AG09309 (cell line): ENCODE data around the gene PLCB2.

Source experiments
- DNase-seq: peaks from one replicate; pipeline ENCODE4 v3.0.0-alpha.2; 2010; ENCODE audit warnings: low read depth
- H3K4me3 ChIP-seq: 2 replicates; pipeline ENCODE4 v1.5.1; 2011; ENCODE audit warnings: mild to moderate bottlenecking, low read depth, low read length, moderate library complexity; ENCODE audit not compliant: control insufficient read depth
- TF ChIP-seq, protein P1 (sequence below): IDR thresholded peaks from 2 replicates; pipeline ENCODE4 v1.5.1; 2011; ENCODE audit warnings: mild to moderate bottlenecking, low read depth, low read length, inconsistent platforms; ENCODE audit not compliant: insufficient read depth, control insufficient read depth; ENCODE audit errors: missing control alignments

PLCB2 gene

DNA sequence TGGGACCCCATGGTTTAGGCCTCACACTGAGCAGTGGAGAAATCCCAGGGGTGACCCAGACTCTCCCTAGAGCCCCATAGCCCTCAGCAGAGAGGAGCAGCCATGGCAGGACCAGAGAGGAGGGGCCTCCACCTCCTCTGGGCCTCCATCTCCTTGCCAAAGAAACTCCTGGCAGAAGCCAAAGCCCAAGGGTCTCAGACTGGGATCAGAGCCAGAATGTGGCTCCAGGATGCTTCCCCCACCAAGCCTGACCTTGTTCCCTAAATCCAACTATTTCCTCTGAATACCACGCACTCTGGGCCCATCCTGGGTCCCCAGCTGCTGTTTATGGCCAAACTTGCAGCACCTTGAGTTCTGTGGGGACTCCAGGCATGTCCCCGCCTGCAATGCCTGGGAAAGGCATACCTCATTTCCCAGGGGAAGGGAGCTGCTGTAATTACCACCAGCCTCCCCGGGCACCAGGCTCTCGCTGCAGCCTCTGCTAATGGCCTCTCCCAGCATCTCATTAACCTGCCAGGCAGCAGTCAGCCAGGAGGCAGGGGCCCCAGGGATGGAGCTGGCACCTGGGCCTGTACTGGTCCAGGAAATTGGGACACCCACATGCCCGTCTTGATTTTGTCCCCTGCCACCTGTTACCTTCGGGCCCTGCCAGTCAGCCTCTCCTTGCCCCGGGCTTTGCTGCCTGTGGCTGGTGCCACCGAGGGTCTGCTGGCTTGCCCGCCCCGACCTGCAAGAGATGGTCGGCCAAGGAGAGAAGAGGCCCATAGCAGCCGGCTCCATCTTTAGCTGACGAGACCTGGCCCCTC is 28.4 kb upstream of the PLCB2 start:
- TF ChIP-seq, protein P1, sequence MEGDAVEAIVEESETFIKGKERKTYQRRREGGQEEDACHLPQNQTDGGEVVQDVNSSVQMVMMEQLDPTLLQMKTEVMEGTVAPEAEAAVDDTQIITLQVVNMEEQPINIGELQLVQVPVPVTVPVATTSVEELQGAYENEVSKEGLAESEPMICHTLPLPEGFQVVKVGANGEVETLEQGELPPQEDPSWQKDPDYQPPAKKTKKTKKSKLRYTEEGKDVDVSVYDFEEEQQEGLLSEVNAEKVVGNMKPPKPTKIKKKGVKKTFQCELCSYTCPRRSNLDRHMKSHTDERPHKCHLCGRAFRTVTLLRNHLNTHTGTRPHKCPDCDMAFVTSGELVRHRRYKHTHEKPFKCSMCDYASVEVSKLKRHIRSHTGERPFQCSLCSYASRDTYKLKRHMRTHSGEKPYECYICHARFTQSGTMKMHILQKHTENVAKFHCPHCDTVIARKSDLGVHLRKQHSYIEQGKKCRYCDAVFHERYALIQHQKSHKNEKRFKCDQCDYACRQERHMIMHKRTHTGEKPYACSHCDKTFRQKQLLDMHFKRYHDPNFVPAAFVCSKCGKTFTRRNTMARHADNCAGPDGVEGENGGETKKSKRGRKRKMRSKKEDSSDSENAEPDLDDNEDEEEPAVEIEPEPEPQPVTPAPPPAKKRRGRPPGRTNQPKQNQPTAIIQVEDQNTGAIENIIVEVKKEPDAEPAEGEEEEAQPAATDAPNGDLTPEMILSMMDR, result no peak
- H3K4me3 ChIP-seq, result no peak overlapping the region
- DNase-seq, result no peak

DNA sequence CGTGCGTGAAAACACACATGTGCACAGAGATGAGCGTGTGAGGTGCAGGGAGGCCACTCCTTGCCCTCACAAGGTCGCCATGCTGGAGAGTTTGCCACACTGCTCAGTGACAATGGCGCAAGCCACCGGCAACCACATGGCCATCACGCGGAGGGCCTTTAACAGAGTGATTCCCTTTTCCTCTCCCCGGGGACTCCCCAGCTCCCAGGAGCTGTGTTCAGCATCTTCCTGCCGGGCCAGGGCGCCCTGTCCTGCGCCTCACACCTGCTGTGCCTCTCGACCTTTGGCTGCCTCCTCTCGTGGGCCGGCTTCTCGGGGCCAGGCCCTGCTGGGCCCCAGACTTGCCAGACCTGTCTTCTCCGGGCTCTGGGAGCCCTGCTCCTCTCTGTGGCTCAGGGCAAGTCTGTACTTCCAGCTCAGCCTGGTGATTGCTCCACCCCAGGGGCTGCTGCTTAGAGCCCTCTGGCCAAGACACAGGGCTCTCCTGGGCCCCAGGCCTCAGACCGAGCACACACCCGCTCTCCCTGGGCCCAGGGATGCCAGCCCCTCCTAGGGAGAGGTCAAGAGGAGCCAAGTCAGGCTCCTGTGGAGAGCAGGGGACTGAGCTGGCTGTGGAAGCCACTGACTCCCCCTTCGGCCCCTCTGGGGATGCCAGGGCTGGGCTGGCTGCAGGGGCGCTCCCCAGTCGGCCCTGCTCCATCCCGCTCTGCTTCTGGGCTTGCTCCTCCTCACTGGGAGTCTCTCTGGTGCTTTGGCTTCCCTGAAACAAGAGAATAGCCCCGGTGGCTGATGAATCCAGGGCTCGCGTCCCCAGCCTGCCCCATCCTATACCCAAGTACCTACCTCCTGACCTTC is 27.4 kb upstream of the PLCB2 start:
- H3K4me3 ChIP-seq, result no peak overlapping the region
- DNase-seq, result no peak
- TF ChIP-seq, protein P1, result no peak

DNA sequence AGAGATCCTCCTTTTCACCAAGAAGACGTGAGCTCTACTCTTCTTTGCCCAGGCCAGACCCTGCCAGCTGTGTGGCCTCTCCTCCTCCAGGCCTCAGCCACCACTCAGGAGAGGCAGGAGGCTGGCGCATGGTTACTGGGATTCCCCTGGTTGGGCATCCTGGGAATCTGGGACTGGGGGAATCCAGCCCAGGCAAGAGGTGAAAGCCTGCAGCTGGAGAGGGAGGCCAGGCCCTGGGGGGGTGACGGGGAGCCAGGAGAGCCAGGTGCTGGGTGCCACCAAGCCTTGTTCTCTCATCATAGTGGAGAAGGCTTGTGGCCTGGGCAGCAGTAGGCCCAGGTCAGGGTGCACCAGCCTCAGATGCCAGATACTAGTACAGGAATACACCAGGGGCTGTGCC is 26.8 kb upstream of the PLCB2 start:
- no peak for DNase-seq
- H3K4me3 ChIP-seq, result no peak overlapping the region
- TF ChIP-seq, protein P1, result no peak

DNA sequence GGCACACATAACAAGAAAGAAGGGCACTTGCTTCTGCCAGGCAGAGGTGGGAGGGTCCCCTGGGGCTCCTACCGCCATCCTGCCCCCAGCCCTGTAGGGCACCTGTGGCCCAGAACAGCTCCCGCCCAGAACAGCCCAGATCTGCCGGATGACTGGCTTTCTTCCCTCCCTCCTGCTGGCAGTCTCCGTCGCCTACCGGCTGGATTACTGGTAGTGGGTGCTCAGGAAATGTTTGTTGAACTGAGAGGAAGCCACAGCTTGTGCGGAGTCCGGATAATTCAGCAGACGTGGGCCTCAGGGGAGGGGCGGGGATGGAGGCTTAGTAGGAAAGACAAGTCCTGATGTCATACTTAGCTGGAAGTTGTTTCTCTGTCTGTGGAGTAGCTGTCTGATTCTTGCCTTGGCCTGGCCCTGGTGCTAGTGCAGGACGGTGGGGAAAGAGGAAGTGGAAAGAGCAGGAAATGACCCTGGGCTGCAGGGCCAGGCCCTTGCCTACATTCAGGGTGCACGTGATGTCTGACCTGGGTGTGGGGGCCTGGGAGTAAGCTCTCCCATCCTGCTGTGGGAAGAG is 26.3 kb upstream of the PLCB2 start:
- TF ChIP-seq, protein P1, result no peak
- no peak overlapping the region for H3K4me3 ChIP-seq

DNA sequence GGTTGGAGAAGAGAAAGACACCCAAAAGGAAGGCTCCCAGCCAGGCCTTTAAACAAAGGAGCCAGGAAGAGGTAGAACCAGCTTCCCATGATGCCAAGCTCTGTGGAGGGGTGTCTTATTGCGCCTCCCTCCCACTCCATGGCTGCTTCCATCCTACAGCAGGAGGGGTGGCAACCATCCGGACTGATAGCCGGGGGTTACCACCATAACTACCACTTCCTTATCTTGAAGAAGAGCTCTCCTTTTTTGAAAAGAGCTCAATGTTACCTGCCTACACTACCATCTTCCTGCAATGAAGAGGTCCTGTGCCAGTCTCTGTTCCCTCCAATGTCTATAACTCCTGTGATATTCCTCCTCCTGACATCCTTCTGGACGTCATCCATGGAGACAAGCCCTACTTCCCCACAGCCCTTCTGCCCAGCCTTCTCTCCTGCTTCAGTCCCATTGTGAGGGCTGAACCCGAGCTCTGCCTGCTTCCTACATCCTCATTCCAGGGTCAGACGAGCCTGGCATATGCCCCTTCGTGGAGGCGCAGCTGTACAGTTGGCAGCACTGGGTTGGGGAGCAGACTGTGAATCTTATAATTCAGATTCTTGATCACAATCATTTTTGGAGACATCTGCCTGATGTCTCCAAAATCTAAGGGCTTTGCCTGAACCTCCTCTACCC is 24.5 kb upstream of the PLCB2 start:
- TF ChIP-seq, protein P1, result no peak
- no peak for DNase-seq
- H3K4me3 ChIP-seq, result no peak overlapping the region

More for the DNA sequence above, 26.3 kb upstream of the PLCB2 start:
- no peak for DNase-seq

DNA sequence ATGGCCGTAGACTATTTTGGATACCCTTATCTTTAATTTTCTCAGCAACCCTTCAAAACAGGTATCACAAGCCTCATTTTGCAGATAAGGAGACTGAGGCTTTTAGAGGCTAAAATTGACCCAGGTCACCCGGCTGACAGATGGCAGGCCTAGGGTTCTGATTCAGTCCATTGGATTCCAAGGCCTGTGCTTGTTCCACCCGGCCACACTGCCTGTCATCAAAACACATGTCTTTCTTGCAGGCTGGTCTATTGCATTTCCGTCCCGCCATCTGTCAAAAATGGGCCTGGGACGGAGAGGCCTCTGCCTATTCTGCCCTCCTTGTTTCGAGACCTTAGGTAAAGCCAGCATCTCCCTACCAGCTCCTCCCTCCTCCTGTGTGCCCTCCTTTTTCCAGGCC is 23.9 kb upstream of the PLCB2 start:
- TF ChIP-seq, protein P1, result no peak
- no peak for DNase-seq
- H3K4me3 ChIP-seq, result no peak overlapping the region
